SK-N-SH (cell line): ENCODE results near the gene TSHR. TPM values are rescaled to one million over a fixed set of nuclear protein-coding genes. Genes with fewer than 3 reads are reported as not detected.

Experiments
- CTCF ChIA-PET: fragments of 300-600, 350-600 bp; formaldehyde crosslinking; extraction: SDS; loops from one replicate; lab custom pipeline; 2021; lab: Yijun Ruan, JAX
- POLR2A ChIA-PET: fragments of 350-600 bp; sonication (Branson Sonifier 250); formaldehyde crosslinking; extraction: SDS; loops from one replicate; lab custom pipeline; 2020; ENCODE audit warnings: antibody characterized with exemption, inconsistent platforms; lab: Yijun Ruan, JAX
- DNase-seq: peaks from one replicate; pipeline ENCODE4 v3.0.0; 2012
- H2AFZ ChIP-seq: fragments of 200-600 bp; sonication (generic); 2 replicates; pipeline ENCODE4 v1.8.1; 2016; ENCODE audit warnings: antibody characterized with exemption, mild to moderate bottlenecking, low read depth
- H3F3A ChIP-seq: fragments of 200-600 bp; sonication (generic); replicated peaks from 2 replicates; pipeline ENCODE3; 2016; ENCODE audit warnings: antibody characterized with exemption, mild to moderate bottlenecking; ENCODE audit not compliant: insufficient read depth
- H3K27ac ChIP-seq, 2 experiments: fragments of 200-500 bp in 1 of 2; fragments of 200-600 bp in 1 of 2; sonication (Bioruptor generic) in 1 of 2; sonication (generic), shearing (Covaris generic) in 1 of 2; 2 replicates each; pipeline versions ENCODE4 v1.5.1 to v1.6.1; 2014 to 2016; ENCODE audit warnings: low read depth in 2 of 2, inconsistent platforms in 1 of 2, low read length in 1 of 2, mild to moderate bottlenecking in 1 of 2, mixed read lengths in 1 of 2
- H3K27me3 ChIP-seq: fragments of 200-600 bp; sonication (generic), shearing (Covaris generic); 2 replicates; pipeline ENCODE4 v1.6.1; 2016; ENCODE audit warnings: mixed run types; ENCODE audit not compliant: insufficient read depth
- H3K36me3 ChIP-seq, 2 experiments: fragments of 200-500 bp in 1 of 2; fragments of 200-600 bp in 1 of 2; sonication (Bioruptor generic) in 1 of 2; sonication (generic) in 1 of 2; replicated peaks in 1 of 2; 2 replicates each; pipeline versions ENCODE3 to v1.5.1; 2014 to 2016; ENCODE audit warnings: low read length in 1 of 2, mild to moderate bottlenecking in 1 of 2; ENCODE audit not compliant: insufficient read depth in 2 of 2, control insufficient read depth in 1 of 2
- H3K4me1 ChIP-seq, 2 experiments: fragments of 200-500 bp in 1 of 2; fragments of 200-600 bp in 1 of 2; sonication (Bioruptor generic) in 1 of 2; sonication (generic), shearing (Covaris generic) in 1 of 2; 2 replicates each; pipeline versions ENCODE4 v1.5.1 to v1.6.1; 2014 to 2016; ENCODE audit warnings: low read depth in 1 of 2, low read length in 1 of 2, mixed run types in 1 of 2; ENCODE audit not compliant: insufficient read depth in 2 of 2, control insufficient read depth in 1 of 2
- H3K4me2 ChIP-seq: fragments of 200-600 bp; sonication (generic), shearing (Covaris generic); 2 replicates; pipeline ENCODE4 v1.6.1; 2017; ENCODE audit warnings: mixed run types
- H3K4me3 ChIP-seq, 2 experiments: fragments of 200-500 bp in 1 of 2; fragments of 200-600 bp in 1 of 2; sonication (Bioruptor generic) in 1 of 2; sonication (generic), shearing (Covaris generic) in 1 of 2; 2 replicates each; pipeline versions ENCODE4 v1.5.1 to v1.8.1; 2014 to 2016; ENCODE audit warnings: low read depth in 2 of 2, inconsistent platforms in 1 of 2, low read length in 1 of 2, mild to moderate bottlenecking in 1 of 2, mixed read lengths in 1 of 2, moderate library complexity in 1 of 2
- H3K79me2 ChIP-seq: fragments of 200-600 bp; sonication (generic); 2 replicates; pipeline ENCODE4 v1.8.1; 2017; ENCODE audit warnings: mild to moderate bottlenecking; ENCODE audit not compliant: insufficient read depth
- H3K9ac ChIP-seq: fragments of 200-600 bp; sonication (generic); 2 replicates; pipeline ENCODE4 v1.6.1; 2017; ENCODE audit warnings: mixed run types
- H3K9me2 ChIP-seq: fragments of 200-600 bp; sonication (generic); 2 replicates; pipeline ENCODE4 v1.6.1; 2017; ENCODE audit warnings: mixed run types
- H3K9me3 ChIP-seq: fragments of 200-600 bp; sonication (generic); 2 replicates; pipeline ENCODE4 v1.6.1; 2017; ENCODE audit warnings: mixed run types, mild to moderate bottlenecking, moderate library complexity
- H4K20me1 ChIP-seq: fragments of 200-600 bp; sonication (generic); 2 replicates; pipeline ENCODE4 v1.6.1; 2017; ENCODE audit warnings: mild to moderate bottlenecking, mixed run types; ENCODE audit not compliant: insufficient read depth
- GABPA ChIP-seq: IDR thresholded peaks from 2 replicates; pipeline ENCODE4 v1.4.0; 2012; ENCODE audit warnings: low read depth, mild to moderate bottlenecking
- MEF2A ChIP-seq: IDR thresholded peaks from 2 replicates; pipeline ENCODE4 v1.4.0; 2012; ENCODE audit warnings: low read depth, borderline replicate concordance
- USF1 ChIP-seq: IDR thresholded peaks from 2 replicates; pipeline ENCODE4 v1.4.0; 2012; ENCODE audit warnings: low read depth, borderline replicate concordance
- WGBS: methylation state at CpG from one replicate; pipeline ENCODE4 v1.1.6; 2017; ENCODE audit warnings: low lambda C conversion rate; 5-methylcytosine and 5-hydroxymethylcytosine counted together
- polyA plus RNA-seq, 3 experiments: library from polyadenylated mRNA; depleted of rRNA; stranded (reverse); fragments of >200 nt; gene quantifications; 2 replicates each; pipeline ENCODE4 v1.2.3, GENCODE V29; 2012
- TF ChIP-seq, protein P1 (sequence below): IDR thresholded peaks from 2 replicates; pipeline ENCODE4; 2012
- TF ChIP-seq, protein P2 (sequence below): fragments of 150-350 bp; IDR thresholded peaks from 2 replicates; pipeline ENCODE4 v1.6.1; 2016; ENCODE audit warnings: mild to moderate bottlenecking, low read depth, low read length

Gene TSHR
- polyA plus RNA-seq, 1 of the 3 experiments (the other 2 are of a cell fraction): not detected

DNA sequence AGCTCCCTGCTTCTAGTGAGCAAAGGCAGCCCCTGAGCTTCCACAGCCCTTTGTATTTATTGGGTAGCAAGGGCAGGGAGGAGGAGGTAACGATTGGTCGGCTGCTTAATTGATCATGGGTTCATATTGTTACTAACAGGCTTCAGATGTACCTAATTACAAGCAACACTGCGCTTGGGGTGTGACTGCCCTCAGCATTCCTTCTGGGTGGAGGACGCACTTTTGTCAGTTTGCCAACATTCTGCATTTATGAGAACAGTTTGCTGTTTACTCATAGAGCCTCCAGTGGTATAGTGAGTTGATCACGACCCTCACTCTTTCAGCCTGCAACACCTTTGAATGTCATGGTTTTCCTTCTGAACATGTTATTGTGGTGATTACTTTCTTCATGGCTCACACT, 9.6 kb downstream of the TSHR start:
- H3K4me1 ChIP-seq: no peaks in the 10 kb centered on the region
- H3K79me2 ChIP-seq: no peaks in the 10 kb centered on the region
- ChIA-PET POLR2A (no interaction called here), CTCF (interaction anchor here (1.8 kb wide), 1 partner anchor 10 kb away, joined by 5 read pairs; the partner anchor contains the start of gene TSHR)
- TF ChIP-seq, protein P1, sequence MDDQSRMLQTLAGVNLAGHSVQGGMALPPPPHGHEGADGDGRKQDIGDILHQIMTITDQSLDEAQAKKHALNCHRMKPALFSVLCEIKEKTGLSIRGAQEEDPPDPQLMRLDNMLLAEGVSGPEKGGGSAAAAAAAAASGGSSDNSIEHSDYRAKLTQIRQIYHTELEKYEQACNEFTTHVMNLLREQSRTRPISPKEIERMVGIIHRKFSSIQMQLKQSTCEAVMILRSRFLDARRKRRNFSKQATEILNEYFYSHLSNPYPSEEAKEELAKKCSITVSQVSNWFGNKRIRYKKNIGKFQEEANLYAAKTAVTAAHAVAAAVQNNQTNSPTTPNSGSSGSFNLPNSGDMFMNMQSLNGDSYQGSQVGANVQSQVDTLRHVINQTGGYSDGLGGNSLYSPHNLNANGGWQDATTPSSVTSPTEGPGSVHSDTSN: no peak
- TF ChIP-seq USF1: no peak
- H3F3A ChIP-seq: no peaks in the 10 kb centered on the region
- no peaks in the 10 kb centered on the region for H3K9me2 ChIP-seq
- no peak overlapping the region for H3K4me2 ChIP-seq
- H3K4me3 ChIP-seq: no peak overlapping the region
- 9% methylated on average over 5 of the region's 5 CpGs for WGBS
- no peak overlapping the region for H3K9ac ChIP-seq
- H4K20me1 ChIP-seq: no peaks in the 10 kb centered on the region
- no peaks in the 10 kb centered on the region for H3K9me3 ChIP-seq
- no peaks in the 10 kb centered on the region for H3K36me3 ChIP-seq
- H2AFZ ChIP-seq: no peak overlapping the region
- DNase-seq: no peak
- H3K27ac ChIP-seq: no peak overlapping the region
- H3K27me3 ChIP-seq: 0 out of 2 replicates have a peak, but pooled peaks cover 10% of the 10 kb centered on the region

GRCh38 chr14:80973931-80974641, 18.7 kb downstream of the TSHR start:
- TF ChIP-seq USF1 (no peak), MEF2A (no peak), GABPA (no peak)
- TF ChIP-seq, protein P2, sequence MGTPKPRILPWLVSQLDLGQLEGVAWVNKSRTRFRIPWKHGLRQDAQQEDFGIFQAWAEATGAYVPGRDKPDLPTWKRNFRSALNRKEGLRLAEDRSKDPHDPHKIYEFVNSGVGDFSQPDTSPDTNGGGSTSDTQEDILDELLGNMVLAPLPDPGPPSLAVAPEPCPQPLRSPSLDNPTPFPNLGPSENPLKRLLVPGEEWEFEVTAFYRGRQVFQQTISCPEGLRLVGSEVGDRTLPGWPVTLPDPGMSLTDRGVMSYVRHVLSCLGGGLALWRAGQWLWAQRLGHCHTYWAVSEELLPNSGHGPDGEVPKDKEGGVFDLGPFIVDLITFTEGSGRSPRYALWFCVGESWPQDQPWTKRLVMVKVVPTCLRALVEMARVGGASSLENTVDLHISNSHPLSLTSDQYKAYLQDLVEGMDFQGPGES: no peak
- H3K4me1 ChIP-seq: no peaks in the 10 kb centered on the region; a peak in 1 of 4 replicates
- H4K20me1 ChIP-seq: no peaks in the 10 kb centered on the region
- no peaks in the 10 kb centered on the region for H3K36me3 ChIP-seq
- no peaks in the 10 kb centered on the region for H3F3A ChIP-seq
- no peak overlapping the region for H3K9ac ChIP-seq
- DNase-seq: no peak
- H3K79me2 ChIP-seq: no peaks in the 10 kb centered on the region
- no peak overlapping the region for H2AFZ ChIP-seq
- WGBS: 20% methylated on average over 5 of the region's 5 CpGs
- ChIA-PET CTCF (interaction anchor here (0.9 to 3.3 kb wide), 4 partner anchors 13 to 190 kb away, joined by 3 to 17 read pairs (median 7); partner anchors contain the start of gene TSHR), POLR2A (no interaction called here)
- no peaks in the 10 kb centered on the region for H3K9me2 ChIP-seq
- H3K27me3 ChIP-seq: 0 out of 2 replicates have a peak, but pooled peaks cover 5% of the 10 kb centered on the region
- H3K4me3 ChIP-seq: no peak overlapping the region
- H3K27ac ChIP-seq: no peak overlapping the region
- H3K4me2 ChIP-seq: no peak overlapping the region
- no peaks in the 10 kb centered on the region for H3K9me3 ChIP-seq
